AG04449 (cell line): ENCODE data around the gene FBXO17.

Experiments used
- CTCF ChIA-PET: fragments of 350-600 bp; formaldehyde crosslinking; extraction: SDS; loops from one replicate; lab custom pipeline; 2021; ENCODE audit warnings: antibody characterized with exemption; lab: Yijun Ruan, JAX
- POLR2A ChIA-PET: fragments of 400-600, 350-600 bp; formaldehyde crosslinking; extraction: SDS; loops from one replicate; lab custom pipeline; 2020; ENCODE audit warnings: antibody characterized with exemption, inconsistent platforms; lab: Yijun Ruan, JAX
- DNase-seq: peaks from one replicate; pipeline ENCODE4 v3.0.0-alpha.2; 2010; ENCODE audit warnings: low read depth, low spot score
- H3K4me3 ChIP-seq: 2 replicates; pipeline ENCODE4 v1.5.1; 2011; ENCODE audit warnings: low read depth, mild to moderate bottlenecking, control low read depth, low read length
- CTCF ChIP-seq: IDR thresholded peaks from one replicate; pipeline ENCODE4 v1.5.1; 2011; ENCODE audit warnings: mild to moderate bottlenecking, moderate library complexity, low read length, control low read depth, inconsistent platforms; ENCODE audit not compliant: insufficient read depth; ENCODE audit errors: missing control alignments

FBXO17 gene

GRCh38 chr19:38985262-38985661, 9.7 kb upstream of the FBXO17 start:
- no peak for DNase-seq
- ChIA-PET POLR2A (no interaction called here), CTCF (interaction anchor here (1.2 kb wide), 1 partner anchor 8 kb away, joined by 6 read pairs; no protein-coding TSS in a partner anchor)
- TF ChIP-seq CTCF: no peak
- no peak overlapping the region for H3K4me3 ChIP-seq

GRCh38 chr19:38980583-38981374, 5.2 kb upstream of the FBXO17 start:
- POLR2A ChIA-PET: no interaction called here
- TF ChIP-seq CTCF: no peak
- CTCF ChIA-PET: interaction anchor here (1.1 kb wide), 1 partner anchor 19 kb away, joined by 3 read pairs; no protein-coding TSS in a partner anchor
- no peak for DNase-seq
- no peak overlapping the region for H3K4me3 ChIP-seq

GRCh38 chr19:38979812-38980211, 4.3 kb upstream of the FBXO17 start:
- no peak for TF ChIP-seq CTCF
- ChIA-PET CTCF (interaction anchor here (1.1 kb wide), 1 partner anchor 18 kb away, joined by 3 read pairs; no protein-coding TSS in a partner anchor), POLR2A (no interaction called here)
- DNase-seq: no peak
- no peak overlapping the region for H3K4me3 ChIP-seq

- POLR2A ChIA-PET: no interaction called here
- no peak for TF ChIP-seq CTCF
- CTCF ChIA-PET: interaction anchor here (1.3 to 5.8 kb wide), 5 partner anchors 10 to 100 kb away, joined by 3 to 39 read pairs (median 7); no protein-coding TSS in a partner anchor
- H3K4me3 ChIP-seq: no peak overlapping the region
- no peak for DNase-seq
Measured at GRCh38 chr19:38978326-38978689, 2.8 kb upstream of the FBXO17 start.

DNA sequence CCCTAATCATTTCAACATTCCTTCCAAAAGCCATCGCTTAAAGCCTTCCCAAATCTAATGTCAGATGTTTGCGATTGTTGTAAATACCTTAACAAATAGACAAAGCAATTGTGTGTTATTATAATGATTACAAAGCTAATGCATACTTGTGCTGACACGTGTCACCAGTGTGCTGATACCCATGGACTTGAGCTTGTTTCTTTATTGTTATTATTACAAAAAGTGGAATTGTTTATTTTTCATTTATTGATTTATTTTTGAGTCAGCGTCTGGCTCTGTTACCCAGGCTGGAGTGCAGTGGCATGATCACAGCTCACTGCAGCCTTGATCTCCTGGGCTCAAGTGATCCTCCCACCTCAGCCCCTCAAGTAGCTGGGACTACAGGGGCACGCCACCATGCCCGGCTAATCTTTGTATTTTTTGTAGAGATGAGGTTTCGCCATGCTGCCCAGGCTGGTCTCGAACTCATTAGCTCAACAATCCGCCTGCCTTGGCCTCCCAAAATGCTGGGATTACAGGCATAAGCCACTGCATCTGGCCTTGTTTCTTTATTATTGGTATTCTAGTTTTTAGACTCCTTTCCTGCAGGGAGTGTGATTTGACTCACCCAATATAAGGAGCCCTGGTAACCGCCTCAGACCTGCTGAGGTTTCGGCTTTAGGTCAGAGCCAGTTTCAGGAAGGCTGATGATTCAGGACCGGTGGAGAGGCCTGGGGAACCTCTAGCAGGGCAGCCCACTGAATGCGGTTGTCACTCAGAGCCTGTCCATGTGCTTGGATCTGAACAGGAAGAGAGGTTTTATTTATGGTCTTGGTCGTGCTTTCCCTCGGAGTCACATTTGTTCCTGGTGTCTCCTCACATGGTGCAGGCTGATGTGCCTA, 2.1 kb upstream of the FBXO17 start:
- DNase-seq: no peak
- TF ChIP-seq CTCF: no peak

GRCh38 chr19:38975861-38976271, 324 bp upstream of the FBXO17 start:
- DNase-seq: no peak
- ChIA-PET POLR2A (interaction anchor here (0.6 kb wide), 1 partner anchor 18 kb away, joined by 3 read pairs; no protein-coding TSS in a partner anchor), CTCF (interaction anchor here (0.7 to 5.8 kb wide), 14 partner anchors 8 to 86 kb away, joined by 3 to 39 read pairs (median 4); partner anchors contain the start of gene MRPS12)
- TF ChIP-seq CTCF: no peak
- H3K4me3 ChIP-seq: peak overlapping the region; percentile 75

More for the DNA sequence above, 2.1 kb upstream of the FBXO17 start:
- ChIA-PET CTCF (interaction anchor here (0.7 to 5.8 kb wide), 11 partner anchors 8 to 145 kb away, joined by 3 to 39 read pairs (median 6); no protein-coding TSS in a partner anchor), POLR2A (no interaction called here)
- no peak overlapping the region for H3K4me3 ChIP-seq
